AG10803 (cell line): ENCODE measurements around the gene MYPN.

Experiments
- DNase-seq: peaks from one replicate; pipeline ENCODE4 v3.0.0; 2010; ENCODE audit warnings: low read depth
- H3K4me3 ChIP-seq: 2 replicates; pipeline ENCODE4 v1.5.1; 2011; ENCODE audit warnings: mild to moderate bottlenecking, low read length, control low read depth
- CTCF ChIP-seq: conservative IDR thresholded peaks from 2 replicates; pipeline ENCODE4 v1.5.1; 2011; ENCODE audit warnings: mild to moderate bottlenecking, low read length, control low read depth, inconsistent platforms

The MYPN gene

GRCh38 chr10:68135362-68135761 lies 26.1 kb downstream of the MYPN start:
- H3K4me3 ChIP-seq = no peak overlapping the region
- TF ChIP-seq CTCF = no peak
- DNase-seq = peak; percentile 81

GRCh38 chr10:68135922-68136792 lies 26.9 kb downstream of the MYPN start:
- peak overlapping the region; percentile 6 for H3K4me3 ChIP-seq
- DNase-seq = peak; percentile 95
- no peak for TF ChIP-seq CTCF

GRCh38 chr10:68137171-68137570 lies 27.9 kb downstream of the MYPN start:
- DNase-seq = peak; percentile 87
- TF ChIP-seq CTCF = no peak
- H3K4me3 ChIP-seq = no peak overlapping the region

GRCh38 chr10:68138526-68138925 lies 29.2 kb downstream of the MYPN start:
- H3K4me3 ChIP-seq = no peak overlapping the region
- no peak for DNase-seq
- no peak for TF ChIP-seq CTCF

GRCh38 chr10:68139448-68140272 lies 30.4 kb downstream of the MYPN start:
- peak; percentile 69 for DNase-seq
- TF ChIP-seq CTCF = no peak
- no peak overlapping the region for H3K4me3 ChIP-seq

- no peak for TF ChIP-seq CTCF
- H3K4me3 ChIP-seq = no peak overlapping the region
- DNase-seq = no peak
Observed at GRCh38 chr10:68142761-68143160, 33.5 kb downstream of the MYPN start.
